Measurements from ENCODE around the gene GSTT2B. TPM values are rescaled to one million over a fixed set of nuclear protein-coding genes. Genes with fewer than 3 reads are reported as not detected.
"Not testable (repeated sequence)": the region's sequence is repeated elsewhere in the genome, so short reads cannot be mapped to it uniquely, and the experiment has no call there.

GSTT2B gene, protein sequence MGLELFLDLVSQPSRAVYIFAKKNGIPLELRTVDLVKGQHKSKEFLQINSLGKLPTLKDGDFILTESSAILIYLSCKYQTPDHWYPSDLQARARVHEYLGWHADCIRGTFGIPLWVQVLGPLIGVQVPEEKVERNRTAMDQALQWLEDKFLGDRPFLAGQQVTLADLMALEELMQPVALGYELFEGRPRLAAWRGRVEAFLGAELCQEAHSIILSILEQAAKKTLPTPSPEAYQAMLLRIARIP
- 0.44 TPM in 2 replicates for total RNA-seq

DNA sequence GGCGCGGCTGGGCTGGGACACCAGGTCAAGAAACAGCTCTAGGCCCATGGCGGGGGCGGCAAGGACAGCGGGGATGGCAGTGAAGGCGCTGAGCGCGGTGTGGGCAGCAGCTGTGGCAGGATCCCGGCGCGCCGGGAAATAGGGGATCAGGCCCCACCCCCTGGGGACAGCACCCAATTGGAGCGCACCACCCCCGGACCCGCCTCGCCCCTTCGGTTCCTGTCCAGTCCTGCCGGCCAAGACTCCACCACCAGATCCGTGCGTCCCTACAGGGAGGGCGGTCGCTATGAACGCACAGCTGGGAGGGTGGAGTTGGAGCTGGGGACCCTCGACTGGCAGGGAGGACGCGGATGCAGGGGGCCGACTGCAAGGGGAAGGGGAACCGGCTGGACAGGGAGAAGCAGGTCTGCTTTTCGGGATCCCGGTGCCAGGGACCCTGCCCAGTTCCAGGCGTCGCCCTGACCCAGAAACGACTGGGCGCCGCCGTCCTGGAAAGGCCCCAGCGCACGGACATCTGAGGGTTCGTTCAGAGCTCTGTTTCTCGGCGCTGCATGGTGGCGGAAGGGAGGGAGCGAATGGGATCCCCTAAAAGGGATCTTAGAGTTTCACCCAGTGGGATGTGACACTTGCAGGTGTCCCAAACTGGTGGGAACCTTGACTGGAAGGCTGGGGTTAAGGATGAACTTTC lies at the start of gene GSTT2B:
TSS of gene GSTT2B (minus strand) at position 112 of the 688 bp plus-strand sequence. CDS start at position 48, 64 bp downstream.
- intact Hi-C loops (cut with micrococcal nuclease) = not testable (repeated sequence)

- intact Hi-C loops (cut with micrococcal nuclease) = loop anchor here (2.0 kb wide), 1 partner anchor 223 kb away; the partner anchor contains the start of gene SMARCB1
Measured at GRCh38 chr22:24010018-24010391, 49.0 kb upstream of the GSTT2B start.

DNA sequence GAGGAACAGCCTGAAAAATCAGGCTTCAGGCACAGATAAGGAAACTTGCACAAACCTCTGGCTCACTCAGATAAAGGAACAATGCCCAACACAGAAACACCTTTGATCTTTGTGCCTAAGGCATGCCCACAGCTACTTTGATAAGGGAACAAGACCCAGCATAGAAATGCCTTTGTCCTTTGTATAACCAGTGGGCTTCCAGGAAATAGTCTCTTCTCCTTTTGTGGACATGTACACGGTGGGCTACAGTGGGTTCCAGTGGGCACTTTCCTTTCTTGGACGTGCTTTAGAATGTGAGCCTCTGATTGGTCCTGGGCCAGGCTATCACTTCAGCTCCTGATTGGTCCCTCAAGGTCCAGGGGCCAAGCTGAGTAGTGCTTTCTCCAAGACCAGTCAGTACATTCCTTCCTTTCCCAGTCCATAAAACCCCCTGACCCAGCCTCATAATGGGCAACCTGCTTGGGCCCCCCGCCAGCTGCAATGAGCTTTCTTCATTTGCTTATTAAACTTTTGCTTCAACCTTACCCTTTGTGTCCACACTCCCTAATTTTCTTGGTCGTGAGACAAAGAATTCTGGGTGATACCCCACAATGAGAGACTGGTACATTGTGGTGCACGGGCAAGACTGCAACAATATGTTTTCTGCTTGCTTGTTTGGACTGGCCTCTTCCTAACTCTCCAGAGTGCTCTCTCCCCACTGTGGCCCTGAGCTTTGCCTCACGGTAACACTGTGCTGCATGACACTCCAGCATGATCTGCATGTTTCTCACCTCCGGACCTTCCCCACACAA lies 48.4 kb upstream of the GSTT2B start:
- intact Hi-C loops (cut with micrococcal nuclease) = loop anchor here (2.0 to 10.0 kb wide), 2 partner anchors 223 to 235 kb away; partner anchors contain the start of genes GGT5 and SMARCB1

GRCh38 chr22:24008381-24009226 lies 47.6 kb upstream of the GSTT2B start:
- intact Hi-C loops (cut with micrococcal nuclease) = loop anchor here (10.0 kb wide), 1 partner anchor 236 kb away; the partner anchor contains the start of gene GGT5

DNA sequence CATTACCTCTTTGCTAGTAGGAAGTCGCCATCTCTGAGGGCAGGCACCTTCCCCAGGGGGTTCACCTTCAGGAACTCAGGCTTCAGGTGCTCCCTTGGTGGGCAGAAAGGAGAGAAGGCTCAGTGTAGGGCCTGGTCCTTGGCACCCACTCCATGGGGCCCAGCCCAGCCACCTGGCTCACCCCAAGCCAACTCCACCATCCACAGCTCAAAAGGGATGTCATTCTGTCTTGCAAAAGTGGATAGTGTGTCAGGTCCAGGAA lies 47.0 kb upstream of the GSTT2B start:
- intact Hi-C loops (cut with micrococcal nuclease) = loop anchor here (10.0 kb wide), 1 partner anchor 237 kb away; the partner anchor contains the start of gene GGT5

GRCh38 chr22:24007253-24008021 lies 46.4 kb upstream of the GSTT2B start:
- intact Hi-C loops (cut with micrococcal nuclease) = loop anchor here (10.0 kb wide), 1 partner anchor 237 kb away; the partner anchor contains the start of gene GGT5

DNA sequence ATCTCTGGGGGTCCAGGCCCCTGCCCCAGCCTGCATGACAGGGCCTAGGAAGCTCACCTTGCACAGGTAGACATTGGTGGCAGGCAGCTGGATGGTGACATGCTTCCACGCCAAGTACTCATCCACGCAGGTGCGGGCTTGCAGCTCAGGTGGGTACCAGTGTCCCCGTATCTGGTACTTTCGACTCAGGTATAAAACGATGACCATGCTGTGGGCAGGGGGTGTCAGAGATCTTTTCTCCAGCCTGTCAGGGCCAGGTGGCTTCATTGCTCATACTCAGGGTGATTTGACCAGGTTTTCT lies 45.9 kb upstream of the GSTT2B start:
- intact Hi-C loops (cut with micrococcal nuclease) = loop anchor here (10.0 kb wide), 1 partner anchor 238 kb away; the partner anchor contains the start of gene GGT5

- intact Hi-C loops (cut with micrococcal nuclease) = loop anchor here (10.0 kb wide), 1 partner anchor 238 kb away; the partner anchor contains the start of gene GGT5
Measured at GRCh38 chr22:24006207-24006913, 45.4 kb upstream of the GSTT2B start.

DNA sequence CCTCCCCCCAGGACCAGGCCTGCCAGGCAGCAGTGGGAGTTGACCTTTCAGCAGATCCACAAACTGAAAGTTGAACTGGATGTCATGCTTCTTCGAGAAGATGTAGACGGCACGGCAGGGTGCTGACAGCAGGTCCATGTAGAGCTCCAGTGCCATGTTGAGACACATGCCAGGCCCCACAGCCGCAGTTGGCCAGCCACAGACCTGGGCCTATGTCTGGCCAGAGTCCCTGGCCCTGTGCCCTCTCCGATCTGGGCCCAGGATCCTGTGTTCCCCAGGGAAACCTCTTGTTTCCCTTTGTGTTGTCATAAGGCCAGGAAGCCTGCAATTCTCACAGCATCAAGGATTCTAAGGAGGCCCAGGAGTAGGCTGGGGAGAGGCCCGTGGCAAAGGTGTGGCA lies 44.2 kb upstream of the GSTT2B start, which contains the start of gene GSTT4:
TSS of gene GSTT4 (minus strand) at position 253 of the 400 bp plus-strand sequence. CDS start at position 156, 97 bp downstream.
- intact Hi-C loops (cut with micrococcal nuclease) = loop anchor here (10.0 kb wide), 1 partner anchor 240 kb away; the partner anchor contains the start of gene GGT5

DNA sequence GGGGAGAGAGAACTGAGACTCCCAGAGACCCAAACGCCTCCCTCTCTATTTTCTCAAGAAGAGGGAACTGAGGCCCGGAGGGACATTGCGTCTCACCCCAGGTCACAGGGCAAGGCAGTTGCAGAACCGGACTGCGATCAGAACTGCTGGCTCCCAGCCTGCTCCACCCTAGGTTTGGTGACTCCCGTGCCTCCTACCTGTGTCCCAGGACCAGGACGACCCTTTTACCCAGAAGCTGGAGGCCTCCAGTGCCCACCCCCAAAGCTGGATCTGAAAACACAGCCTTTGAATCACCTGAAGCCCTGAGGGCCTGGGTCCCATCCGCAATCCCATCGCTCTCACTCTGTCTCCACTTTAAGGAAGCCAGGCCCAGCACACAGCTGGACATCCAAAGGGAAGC lies 42.9 kb upstream of the GSTT2B start:
- intact Hi-C loops (cut with micrococcal nuclease) = loop anchor here (10.0 kb wide), 1 partner anchor 241 kb away; the partner anchor contains the start of gene GGT5

- intact Hi-C loops (cut with micrococcal nuclease) = loop anchor here (10.0 kb wide), 1 partner anchor 242 kb away; the partner anchor contains the start of gene GGT5
Measured at GRCh38 chr22:24002851-24003250, 41.9 kb upstream of the GSTT2B start.

DNA sequence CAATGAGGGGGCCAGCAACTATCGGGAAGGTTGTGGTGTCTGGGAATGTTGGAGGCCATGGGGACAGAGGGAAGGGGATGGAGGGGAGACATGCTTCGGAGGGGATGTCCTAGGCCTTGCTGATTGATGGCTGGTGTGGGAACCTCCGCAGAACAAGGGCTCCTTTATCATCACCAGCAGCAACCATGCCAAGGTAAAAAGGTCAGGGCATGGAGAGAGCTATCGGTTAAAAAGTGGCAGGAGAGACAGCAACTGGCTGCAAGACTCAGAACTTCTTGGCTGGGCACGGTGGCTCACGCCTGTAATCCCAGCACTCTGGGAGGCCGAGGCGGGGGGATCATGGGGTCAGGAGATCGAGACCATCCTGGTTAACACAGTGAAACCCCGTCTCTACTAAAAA lies 41.3 kb upstream of the GSTT2B start:
- intact Hi-C loops (cut with micrococcal nuclease) = loop anchor here (10.0 kb wide), 1 partner anchor 243 kb away; the partner anchor contains the start of gene GGT5

DNA sequence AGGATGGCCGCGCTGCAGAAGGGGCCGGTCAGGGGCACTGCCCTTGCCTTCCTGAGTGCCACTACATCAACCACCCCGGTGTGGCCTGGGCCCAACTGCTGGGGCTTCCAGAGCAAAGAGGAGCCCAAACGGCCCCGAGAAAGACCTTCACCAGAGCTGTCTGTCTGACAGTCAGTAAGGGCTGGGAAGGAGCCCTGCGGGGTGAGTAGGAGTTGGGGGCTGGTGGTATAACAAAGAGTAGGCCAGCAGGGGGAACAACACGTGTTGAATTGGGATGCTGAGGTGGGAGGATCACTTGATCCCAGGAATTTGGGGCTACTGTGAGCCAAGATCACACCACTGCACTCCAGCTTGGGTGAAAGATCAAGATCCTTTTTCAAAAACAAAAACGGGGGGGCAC lies 40.3 kb upstream of the GSTT2B start:
- intact Hi-C loops (cut with micrococcal nuclease) = loop anchor here (10.0 kb wide), 1 partner anchor 243 kb away; the partner anchor contains the start of gene GGT5

GRCh38 chr22:23999779-24000178 lies 38.8 kb upstream of the GSTT2B start:
- intact Hi-C loops (cut with micrococcal nuclease) = loop anchor here (10.0 kb wide), 1 partner anchor 245 kb away; the partner anchor contains the start of gene GGT5

DNA sequence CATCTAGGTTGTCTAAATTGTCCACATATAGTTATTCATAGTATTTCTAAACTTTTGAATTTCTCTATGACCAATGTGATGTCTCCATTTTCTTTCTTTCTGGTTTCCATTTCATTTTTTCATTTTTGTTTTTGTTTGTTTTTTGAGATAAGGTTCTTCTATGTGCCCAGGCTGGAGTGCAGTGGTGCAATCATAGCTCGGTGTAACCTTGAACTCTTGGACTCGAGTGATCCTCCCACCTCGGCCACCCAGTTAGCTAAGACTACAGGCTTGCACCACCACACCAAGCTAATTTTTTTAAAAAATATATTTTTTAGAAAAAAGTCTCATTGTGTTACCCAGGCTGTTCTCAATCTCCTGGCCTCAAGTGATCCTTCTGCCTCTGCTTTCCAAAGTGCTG lies 36.1 kb upstream of the GSTT2B start:
- intact Hi-C loops (cut with micrococcal nuclease) = no loop called here

GRCh38 chr22:23993581-23994177 lies 32.7 kb upstream of the GSTT2B start:
- intact Hi-C loops (cut with micrococcal nuclease) = not testable (repeated sequence)

DNA sequence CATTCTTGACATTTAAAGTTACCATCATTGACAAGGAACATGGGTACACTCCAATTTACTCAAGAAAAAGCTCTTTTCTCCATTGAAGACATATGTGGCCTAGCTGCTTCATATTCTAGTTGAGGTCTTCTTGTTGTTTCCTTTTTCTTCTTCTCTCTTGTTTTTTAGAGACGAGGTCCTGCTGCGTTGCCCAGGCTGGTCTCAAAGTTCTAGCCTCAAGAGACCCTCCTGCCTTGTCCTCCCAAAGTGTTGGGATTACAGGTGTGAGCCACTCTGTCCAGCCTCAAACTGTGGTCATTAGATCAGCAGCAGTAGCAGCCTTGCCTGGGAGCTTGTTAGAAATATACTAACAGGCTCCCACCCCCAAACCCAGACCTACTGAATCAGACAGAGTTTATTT lies 32.1 kb upstream of the GSTT2B start:
- intact Hi-C loops (cut with micrococcal nuclease) = not testable (repeated sequence)

DNA sequence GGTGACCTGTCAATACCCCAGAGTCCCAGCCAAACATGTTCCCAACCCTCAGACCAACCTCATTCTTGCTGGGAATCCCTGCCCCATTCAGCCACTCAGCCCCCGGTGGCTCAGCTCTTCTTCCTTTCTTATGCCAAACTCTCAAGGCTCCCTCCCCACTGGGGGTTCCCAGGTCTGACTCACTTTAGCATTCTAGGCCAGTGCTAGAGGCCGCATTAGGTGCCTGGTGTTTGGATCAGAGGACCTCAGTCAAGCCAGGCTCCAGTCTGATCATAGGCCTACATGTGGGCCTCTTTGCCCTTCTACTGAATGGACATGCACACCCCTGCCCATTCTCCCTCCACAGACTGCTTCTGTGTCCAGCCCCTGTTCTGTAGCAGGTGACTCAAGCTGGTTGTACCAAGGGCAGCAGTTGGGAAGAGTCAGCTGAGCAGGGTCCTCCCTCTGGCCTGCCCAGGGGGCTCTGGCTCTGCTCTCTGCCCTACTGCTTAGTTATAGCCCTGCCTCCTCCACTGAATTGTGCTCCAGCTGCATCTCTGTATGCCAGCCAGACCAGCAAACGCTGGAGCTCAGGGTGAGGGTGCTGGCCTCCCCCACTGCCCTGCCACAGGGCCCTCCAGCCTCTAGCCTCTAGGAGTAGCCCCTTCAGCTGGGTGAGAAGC lies 28.7 kb upstream of the GSTT2B start:
- intact Hi-C loops (cut with micrococcal nuclease) = loop anchor here (5.0 to 10.0 kb wide), 2 partner anchors 435 to 538 kb away; partner anchors contain the start of gene ADORA2A

All from T-helper 1 cell treated with Interleukin-12 subunit alpha and Interleukin-12 subunit beta and Interleukin-4 antibody, amounts not matched to agents 30 ng/mL and 1 ng/mL, for 36 hours (primary cell).